Right lobe of liver (tissue), 6 donors: Measurements from ENCODE around the gene PPP1R9A. TPM values are rescaled to one million over a fixed set of nuclear protein-coding genes. Genes with fewer than 3 reads are reported as not detected.

Experiments used
- ATAC-seq, 4 donors: fragments of 200-7000 bp; cut with Tn5 transposase; one replicate each; pipeline ENCODE4 v1.9.1; 2020; ENCODE audit warnings: mild to moderate bottlenecking in 4 of 4, moderate library complexity in 4 of 4
- DNase-seq, 3 donors: peaks; one replicate each; pipeline ENCODE4 v3.0.0-alpha.2; 2020
- H3K27ac ChIP-seq, 3 donors: fragments of 200-600 bp; one replicate each; pipeline ENCODE4 v1.8.0; 2022
- H3K27me3 ChIP-seq, 2 donors: fragments of 200-600 bp; one replicate each; pipeline ENCODE4 v1.8.0; 2022
- H3K36me3 ChIP-seq, 4 donors: fragments of 200-600 bp; sonication (generic) in 1 of 4; one replicate each; pipeline versions ENCODE4 v1.5.1 to v1.8.0; 2017 to 2022; ENCODE audit warnings: control low read depth in 1 of 4
- H3K4me1 ChIP-seq, 4 donors: fragments of 200-600 bp; sonication (generic) in 1 of 4; one replicate each; pipeline versions ENCODE4 v1.5.1 to v1.8.0; 2017 to 2022; ENCODE audit warnings: control low read depth in 1 of 4
- H3K4me3 ChIP-seq, 3 donors: fragments of 200-600 bp; one replicate each; pipeline ENCODE4 v1.8.0; 2022
- H3K9me3 ChIP-seq, 4 donors: fragments of 200-600 bp; sonication (generic) in 1 of 4; one replicate each; pipeline versions ENCODE4 v1.5.1 to v1.8.0; 2017 to 2022; ENCODE audit warnings: control low read depth in 1 of 4
- CTCF ChIP-seq, 4 donors: fragments of 200-600 bp in 3 of 4; fragments of 450-650 bp in 1 of 4; IDR thresholded peaks; one replicate each; pipeline versions ENCODE4 v1.5.1 to v1.8.0; 2016 to 2022; ENCODE audit warnings: antibody characterized with exemption in 4 of 4, mild to moderate bottlenecking in 2 of 4
- POLR2A ChIP-seq: fragments of 450-650 bp; IDR thresholded peaks from one replicate; pipeline ENCODE4 v1.6.1; 2017; ENCODE audit warnings: antibody characterized with exemption, mild to moderate bottlenecking
- WGBS: methylation state at CpG from one replicate; pipeline ENCODE4 v1.1.6; 2018; ENCODE audit warnings: low coverage, low lambda C conversion rate; ENCODE audit not compliant: insufficient coverage; ENCODE audit errors: missing lambda C conversion rate; 5-methylcytosine and 5-hydroxymethylcytosine counted together
- intact Hi-C, 2 donors: fragments of 100-400 bp; cut with DNase I; formaldehyde crosslinking; loops; one replicate each; pipeline versions ENCODE4 v1.11.2 to v1.14.1; 2022
- total RNA-seq, 6 experiments: library from RNA; depleted of rRNA in 2 of 6; stranded (reverse); fragments of >200 nt in 2 of 6; fragmentation: NEBNext Ultra II Directional in 3 of 6; extraction: Animal tissue kit (Norgen Biotek cat#: 25700) in 3 of 6; gene quantifications; one replicate each; pipeline versions ENCODE4 v1.1.0 to v1.2.4, GENCODE V29; 2016 to 2023
- donor health status: DM: no; HTN: yes; CAD: no.
- donor health status: DM: no; HTN: no; CAD: no.
- donor health status: DM: no; HTN: no; CAD: no.
- donor health status: DM: no; HTN: yes; CAD: no.
- donor health status: DM: no; HTN: yes; CAD: no.

PPP1R9A gene
- total RNA-seq, 6 experiments from 2014 or later = 0.49 to 2.0 (median 0.81) TPM

- ATAC-seq (no peak), DNase-seq (no peak)
- Histone ChIP-seq H3K4me1 (no peaks in the 10 kb centered on the region), H3K27ac (no peak overlapping the region), H3K36me3 (no peaks in the 10 kb centered on the region), H3K27me3 (no peaks in the 10 kb centered on the region), H3K4me3 (no peak overlapping the region), H3K9me3 (no peaks in the 10 kb centered on the region)
- no peak for TF ChIP-seq POLR2A
- TF ChIP-seq CTCF (IDR thresholded peaks at IDR 0.05) = no peak
- intact Hi-C loops = no loop called here
These were observed 20.8 kb downstream of the PPP1R9A start for GRCh38 chr7:94928168-94928707.

- DNase-seq = no peak
- Histone ChIP-seq H3K27ac (no peak overlapping the region), H3K36me3 (no peaks in the 10 kb centered on the region), H3K4me1 (no peaks in the 10 kb centered on the region), H3K9me3 (no peaks in the 10 kb centered on the region), H3K4me3 (no peak overlapping the region), H3K27me3 (no peaks in the 10 kb centered on the region)
- intact Hi-C loops = no loop called here
- TF ChIP-seq POLR2A (no peak), CTCF (IDR thresholded peaks at IDR 0.05) (no peak)
- WGBS = 55% methylated on average over 3 of the region's 3 CpGs
- ATAC-seq = no peak
These were observed 26.0 kb downstream of the PPP1R9A start for GRCh38 chr7:94933256-94933990.

GRCh38 chr7:94939395-94939794 is 32.0 kb downstream of the PPP1R9A start:
- no peaks in the 10 kb centered on the region for H3K36me3 ChIP-seq
- H3K27ac ChIP-seq = no peak overlapping the region
- DNase-seq = no peak
- H3K4me3 ChIP-seq = no peak overlapping the region
- intact Hi-C loops = no loop called here
- ATAC-seq = no peak
- no peak for TF ChIP-seq POLR2A
- no peaks in the 10 kb centered on the region for H3K4me1 ChIP-seq
- no peaks in the 10 kb centered on the region for H3K27me3 ChIP-seq
- H3K9me3 ChIP-seq = no peaks in the 10 kb centered on the region

GRCh38 chr7:94940241-94940640 is 32.8 kb downstream of the PPP1R9A start:
- no peak for DNase-seq
- intact Hi-C loops = no loop called here
- Histone ChIP-seq H3K27ac (no peak overlapping the region), H3K36me3 (no peaks in the 10 kb centered on the region), H3K9me3 (no peaks in the 10 kb centered on the region), H3K27me3 (no peaks in the 10 kb centered on the region), H3K4me3 (no peak overlapping the region), H3K4me1 (no peaks in the 10 kb centered on the region)
- TF ChIP-seq CTCF (IDR thresholded peaks at IDR 0.05) (no peak), POLR2A (no peak)
- no peak for ATAC-seq

GRCh38 chr7:94941844-94942632 is 34.6 kb downstream of the PPP1R9A start:
- TF ChIP-seq POLR2A (no peak), CTCF (IDR thresholded peaks at IDR 0.05) (no peak)
- intact Hi-C loops = no loop called here
- no peaks in the 10 kb centered on the region for H3K9me3 ChIP-seq
- no peaks in the 10 kb centered on the region for H3K36me3 ChIP-seq
- 71% methylated on average over 1 of the region's 3 CpGs for WGBS
- H3K4me3 ChIP-seq = no peak overlapping the region
- ATAC-seq = no peak
- no peaks in the 10 kb centered on the region for H3K27me3 ChIP-seq
- H3K27ac ChIP-seq = no peak overlapping the region
- DNase-seq = no peak
- no peaks in the 10 kb centered on the region for H3K4me1 ChIP-seq
